HG03196 (cell line): ENCODE data around the gene SOAT2.
"Not testable (repeated sequence)": the region's sequence is repeated elsewhere in the genome, so short reads cannot be mapped to it uniquely, and the experiment has no call there.

Source experiments
- ATAC-seq: cut with Tn5 transposase; IDR thresholded peaks from one replicate; pipeline ENCODE4 v1.9.1; 2021; ENCODE audit not compliant: unreplicated experiment

The SOAT2 gene

GRCh38 chr12:53079226-53080117, 23.8 kb upstream of the SOAT2 start, which contains the start of gene SPRYD3:
TSS of gene SPRYD3 (minus strand) at chr12:53079390. CDS start at chr12:53079333, 57 bp downstream.
- peak; percentile 98 for ATAC-seq

GRCh38 chr12:53082637-53083175, 20.6 kb upstream of the SOAT2 start:
- ATAC-seq, result no peak

GRCh38 chr12:53086361-53086760, 16.9 kb upstream of the SOAT2 start:
- ATAC-seq, result no peak

GRCh38 chr12:53090105-53090504, 13.2 kb upstream of the SOAT2 start:
- no peak for ATAC-seq

- no peak for ATAC-seq
Observed at GRCh38 chr12:53090554-53090953, 12.7 kb upstream of the SOAT2 start.

- no peak for ATAC-seq
Observed at GRCh38 chr12:53091756-53092155, 11.5 kb upstream of the SOAT2 start.

GRCh38 chr12:53093777-53094393, 9.4 kb upstream of the SOAT2 start:
- no peak for ATAC-seq

- ATAC-seq, result no peak
Observed at GRCh38 chr12:53094394-53094787, 8.9 kb upstream of the SOAT2 start.

- ATAC-seq, result not testable (repeated sequence)
Observed at GRCh38 chr12:53094796-53095595, 8.3 kb upstream of the SOAT2 start.

- not testable (repeated sequence) for ATAC-seq
Observed at GRCh38 chr12:53095596-53095895, 7.7 kb upstream of the SOAT2 start.

GRCh38 chr12:53096089-53096741, 7.1 kb upstream of the SOAT2 start:
- ATAC-seq, result no peak

GRCh38 chr12:53096759-53097158, 6.5 kb upstream of the SOAT2 start:
- ATAC-seq, result no peak

GRCh38 chr12:53097207-53097563, 6.1 kb upstream of the SOAT2 start:
- no peak for ATAC-seq

GRCh38 chr12:53097564-53098353, 5.5 kb upstream of the SOAT2 start, which contains the start of gene IGFBP6:
TSS of gene IGFBP6 (plus strand) at chr12:53097667. CDS start at chr12:53097718, 51 bp downstream.
- ATAC-seq, result no peak

- ATAC-seq, result no peak
Observed at GRCh38 chr12:53098354-53098981, 4.8 kb upstream of the SOAT2 start.

GRCh38 chr12:53099071-53099882, 4.0 kb upstream of the SOAT2 start:
- no peak for ATAC-seq

GRCh38 chr12:53100466-53101151, 2.7 kb upstream of the SOAT2 start:
- ATAC-seq, result no peak

GRCh38 chr12:53101266-53101665, 2.0 kb upstream of the SOAT2 start:
- ATAC-seq, result no peak
